Right renal cortex interstitium (tissue), 3 donors: ENCODE results near the gene MRPS15. TPM values are rescaled to one million over a fixed set of nuclear protein-coding genes. Genes with fewer than 3 reads are reported as not detected.
A peak's percentile ranks its signal among the peaks of the same experiment; 100 is the strongest.
"Not testable (repeated sequence)": the region's sequence is repeated elsewhere in the genome, so short reads cannot be mapped to it uniquely, and the experiment has no call there.

Experiments
- DNase-seq, 3 donors: peaks; one replicate each; pipeline ENCODE4 v3.0.0-alpha.2; 2013; ENCODE audit warnings: low read depth in 3 of 3, low spot score in 2 of 3
- polyA plus RNA-seq, 3 donors: library from polyadenylated mRNA; unstranded; fragments of 120-200 nt; gene quantifications; one replicate each; pipeline ENCODE4 v1.2.1, GENCODE V29; 2013; ENCODE audit not compliant: insufficient read length in 3 of 3

The MRPS15 gene
- polyA plus RNA-seq: 10 to 100 TPM; 69.8 to 74.7 (median 70.3) TPM

GRCh38 chr1:36463803-36464604 is at the start of gene MRPS15:
TSS of gene MRPS15 (minus strand) at chr1:36464384. CDS start at chr1:36464275, 109 bp downstream.
- DNase-seq: peak; percentile 92 to 95 (median 92)

GRCh38 chr1:36512842-36513241 is 48.7 kb upstream of the MRPS15 start:
- no peak for DNase-seq

DNA sequence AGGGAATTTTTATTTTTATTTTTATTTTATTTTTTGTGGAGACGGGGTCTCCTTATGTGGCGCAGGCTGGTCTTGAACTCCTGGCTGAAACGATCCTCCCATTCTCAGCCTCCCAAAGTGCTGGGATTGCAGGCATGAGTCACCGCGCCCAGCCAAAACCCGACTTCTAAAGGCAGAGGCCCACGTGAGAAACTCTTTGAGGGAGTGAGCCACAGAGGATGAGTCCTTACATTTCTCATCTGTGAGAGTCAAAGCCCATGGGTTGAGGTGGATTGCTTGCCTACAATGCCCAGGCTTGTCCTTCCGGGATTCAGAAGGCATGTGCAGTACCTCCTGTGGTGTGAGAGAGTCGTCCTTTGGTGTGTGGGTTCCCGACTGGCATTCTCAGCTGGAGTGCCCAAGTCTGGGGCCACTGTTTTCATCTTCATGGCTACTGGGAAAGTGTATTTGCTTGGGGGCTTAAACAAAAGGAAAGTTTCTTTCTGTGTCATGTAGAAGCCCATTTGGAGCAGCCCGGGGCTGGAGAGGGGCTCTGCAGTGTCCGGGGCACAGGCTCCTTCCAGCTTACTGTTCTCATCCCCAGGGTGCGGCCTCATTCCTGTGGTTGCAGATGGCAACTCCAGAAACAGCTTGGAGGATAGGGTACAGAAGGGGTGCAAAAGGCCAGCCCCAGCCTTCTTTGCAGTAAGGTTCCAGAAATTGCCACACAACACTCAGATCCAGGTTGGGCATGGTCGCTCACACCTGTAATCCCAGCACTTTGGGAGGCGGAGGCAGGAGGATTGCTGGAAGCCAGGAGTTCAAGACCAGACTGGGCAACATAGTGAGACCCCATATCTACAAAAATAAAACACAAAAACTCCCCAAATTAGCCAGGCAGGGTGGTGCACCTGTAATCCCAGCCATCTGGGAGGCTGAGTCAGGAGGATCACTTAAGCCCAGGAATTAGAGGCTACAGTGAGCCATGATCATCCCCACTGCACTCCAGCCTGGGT is 47.9 kb upstream of the MRPS15 start:
- no peak for DNase-seq

DNA sequence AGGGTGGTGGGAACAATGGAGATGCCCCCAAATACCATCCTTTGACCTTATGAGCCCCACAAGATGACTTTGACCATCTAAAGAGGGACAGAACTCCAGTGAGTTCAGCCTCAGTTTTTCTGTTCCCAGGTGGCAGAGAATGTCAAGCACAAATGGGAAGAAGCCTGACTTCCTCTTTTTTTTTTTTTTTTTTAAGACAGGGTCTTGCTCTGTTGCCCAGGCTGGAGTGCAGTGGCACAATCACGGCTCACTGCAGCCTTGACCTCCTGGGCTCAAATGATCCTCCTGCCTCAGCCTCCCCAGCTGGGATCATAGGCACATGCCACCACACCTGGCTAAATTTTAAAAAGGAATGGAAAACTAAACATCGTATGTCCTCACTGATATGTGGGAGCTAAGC is 47.0 kb upstream of the MRPS15 start:
- not testable (repeated sequence) for DNase-seq

DNA sequence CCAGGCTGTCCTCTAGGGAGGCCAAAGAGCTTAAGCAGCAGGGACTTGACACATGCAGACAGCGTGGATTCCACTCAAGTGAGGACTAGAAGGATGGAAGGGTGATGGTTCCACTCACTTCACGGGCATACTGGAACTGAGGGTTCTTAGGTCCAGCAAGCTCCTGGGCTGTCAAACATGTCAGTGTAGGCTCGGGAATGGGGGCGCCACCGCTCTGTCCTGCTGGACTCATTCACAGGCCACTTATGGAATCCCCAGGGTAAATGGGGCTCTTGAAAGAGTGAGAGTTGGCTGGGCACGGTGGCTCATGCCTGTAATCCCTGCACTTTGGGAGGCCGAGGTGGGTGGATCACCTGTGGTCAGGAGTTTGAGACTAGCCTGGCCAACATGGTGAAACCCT is 46.2 kb upstream of the MRPS15 start:
- DNase-seq: no peak

DNA sequence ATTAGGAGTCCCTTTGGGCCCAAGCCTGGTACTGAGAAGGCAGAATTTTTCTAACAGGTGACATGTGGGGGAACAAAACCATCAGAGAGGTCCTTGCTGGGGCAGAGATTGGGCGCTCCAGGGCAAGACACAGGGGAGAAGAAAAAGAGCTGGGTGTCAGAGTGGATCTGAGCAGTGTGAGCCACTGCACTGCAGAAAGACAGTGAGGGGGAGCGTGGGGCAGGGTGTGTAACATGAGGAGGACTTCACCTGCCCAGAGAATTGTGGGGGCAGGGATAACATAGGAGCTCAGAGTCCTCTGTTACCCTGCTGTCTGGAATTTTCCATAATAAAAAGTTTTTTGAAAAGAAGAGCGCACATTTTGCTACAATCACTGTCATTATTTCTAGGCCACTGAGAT is 44.1 kb upstream of the MRPS15 start:
- no peak for DNase-seq

DNA sequence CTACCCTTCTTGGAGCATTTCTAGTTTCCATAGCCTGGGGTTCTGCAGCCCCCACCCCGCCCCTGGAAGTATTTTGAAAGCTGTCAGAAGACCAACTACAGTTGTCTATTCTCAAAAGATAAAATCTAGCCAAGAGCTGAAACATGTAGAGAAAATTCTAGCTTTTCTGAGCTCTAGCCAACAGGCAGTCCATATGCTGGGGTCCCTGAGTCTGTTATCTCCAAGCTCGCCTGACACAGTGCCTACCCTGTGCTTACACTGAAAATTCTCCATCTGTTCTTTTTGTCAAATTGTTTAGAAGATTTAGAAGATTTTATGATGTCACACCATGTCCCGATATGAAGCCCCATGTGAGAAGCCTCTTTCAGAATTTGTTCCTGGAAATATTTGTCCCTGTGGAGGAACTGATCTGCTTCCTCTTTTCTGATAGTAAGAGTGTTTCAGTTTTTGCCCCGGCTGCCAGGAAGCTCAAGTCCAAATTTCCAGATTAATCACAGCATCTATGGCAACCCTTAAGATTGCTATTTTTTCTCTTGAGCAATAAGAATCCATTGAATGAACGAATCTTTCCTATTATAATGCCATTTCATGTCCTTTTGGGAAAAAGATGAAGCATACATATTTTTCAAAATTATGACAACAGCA is 42.2 kb upstream of the MRPS15 start:
- DNase-seq: no peak

GRCh38 chr1:36503733-36504132 is 39.5 kb upstream of the MRPS15 start:
- DNase-seq: no peak

GRCh38 chr1:36503159-36503558 is 39.0 kb upstream of the MRPS15 start:
- DNase-seq: no peak

DNA sequence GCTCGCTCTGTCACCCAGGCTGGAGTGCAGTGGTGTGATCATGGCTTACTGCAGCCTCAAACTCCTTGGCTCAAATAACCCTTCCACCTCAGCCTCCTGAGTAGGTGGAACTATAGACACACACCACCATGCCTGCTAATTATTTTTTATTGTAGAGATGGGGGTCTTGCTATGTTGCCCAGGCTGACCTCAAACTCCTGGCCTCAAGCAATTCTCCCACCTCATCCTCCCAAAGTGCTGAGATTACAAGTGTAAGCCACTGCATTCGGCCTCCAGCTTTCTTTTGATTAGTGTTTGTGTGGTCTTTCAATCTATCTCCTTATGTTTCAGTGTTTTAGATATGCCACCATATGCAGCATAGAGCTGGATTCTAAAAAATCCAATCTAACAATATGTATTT is 38.4 kb upstream of the MRPS15 start:
- DNase-seq: no peak

- not testable (repeated sequence) for DNase-seq
These were observed 37.7 kb upstream of the MRPS15 start for GRCh38 chr1:36501911-36502310.

- no peak for DNase-seq
These were observed 33.0 kb upstream of the MRPS15 start for GRCh38 chr1:36497207-36497606.

DNA sequence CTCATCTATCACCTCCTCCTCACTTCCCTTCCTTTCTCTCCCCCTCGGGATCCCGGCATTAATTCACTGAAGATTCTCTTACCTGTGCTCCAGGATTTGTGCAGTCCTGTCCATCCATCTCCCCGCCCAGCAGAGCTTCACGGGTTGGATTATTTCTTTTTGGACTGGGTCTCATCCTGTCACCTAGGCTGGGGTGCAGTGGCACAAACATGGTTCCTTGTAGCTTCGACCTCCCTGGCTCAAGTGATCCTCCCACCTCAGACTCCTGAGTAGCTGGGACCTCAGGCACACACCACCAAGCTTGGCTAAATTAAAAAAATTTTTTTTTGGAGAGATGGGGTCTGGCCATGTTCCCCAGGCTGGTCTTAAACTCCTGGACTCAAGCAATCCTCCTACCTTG is 30.8 kb upstream of the MRPS15 start:
- no peak for DNase-seq

DNA sequence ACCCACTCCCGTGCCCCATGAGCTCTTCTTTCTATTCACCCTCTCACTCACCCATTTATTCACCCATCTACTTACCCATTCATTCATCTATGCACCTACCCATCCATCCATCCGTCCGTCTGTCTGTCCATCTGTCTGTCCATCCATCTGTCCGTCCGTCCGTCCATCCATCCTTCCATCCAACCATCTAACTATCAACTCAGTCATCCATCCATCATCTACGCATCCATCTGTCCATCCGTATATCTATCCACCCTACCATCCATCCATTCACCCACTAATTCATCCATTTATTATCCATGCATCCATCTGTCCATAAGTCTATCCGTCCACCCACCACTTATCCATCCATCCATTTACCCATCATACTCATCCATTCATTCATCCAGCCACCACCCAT is 29.3 kb upstream of the MRPS15 start:
- DNase-seq: no peak

GRCh38 chr1:36492491-36492890 is 28.3 kb upstream of the MRPS15 start:
- DNase-seq: no peak

GRCh38 chr1:36489258-36490051 is 25.3 kb upstream of the MRPS15 start:
- DNase-seq: not testable (repeated sequence)

DNA sequence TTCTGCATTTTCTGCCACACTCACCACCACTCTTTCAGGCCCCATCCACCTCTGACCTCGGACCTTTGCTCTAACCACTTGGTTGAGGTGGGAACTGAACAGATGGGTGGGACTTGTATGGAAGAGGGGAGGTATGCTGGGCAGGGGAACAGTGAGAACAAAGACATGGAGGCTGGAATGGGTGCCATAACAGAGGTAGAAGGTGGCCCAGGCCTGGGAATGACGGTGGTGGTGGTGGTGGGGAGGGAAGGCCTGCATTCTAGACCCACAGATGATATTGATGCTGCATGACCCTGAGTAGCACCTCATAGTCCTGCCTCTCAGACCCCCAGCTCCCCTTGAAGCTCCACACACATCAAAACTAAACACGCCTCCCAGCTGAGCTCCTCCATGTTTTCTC is 23.7 kb upstream of the MRPS15 start:
- no peak for DNase-seq

GRCh38 chr1:36487336-36487725 is 23.1 kb upstream of the MRPS15 start:
- DNase-seq: not testable (repeated sequence)

DNA sequence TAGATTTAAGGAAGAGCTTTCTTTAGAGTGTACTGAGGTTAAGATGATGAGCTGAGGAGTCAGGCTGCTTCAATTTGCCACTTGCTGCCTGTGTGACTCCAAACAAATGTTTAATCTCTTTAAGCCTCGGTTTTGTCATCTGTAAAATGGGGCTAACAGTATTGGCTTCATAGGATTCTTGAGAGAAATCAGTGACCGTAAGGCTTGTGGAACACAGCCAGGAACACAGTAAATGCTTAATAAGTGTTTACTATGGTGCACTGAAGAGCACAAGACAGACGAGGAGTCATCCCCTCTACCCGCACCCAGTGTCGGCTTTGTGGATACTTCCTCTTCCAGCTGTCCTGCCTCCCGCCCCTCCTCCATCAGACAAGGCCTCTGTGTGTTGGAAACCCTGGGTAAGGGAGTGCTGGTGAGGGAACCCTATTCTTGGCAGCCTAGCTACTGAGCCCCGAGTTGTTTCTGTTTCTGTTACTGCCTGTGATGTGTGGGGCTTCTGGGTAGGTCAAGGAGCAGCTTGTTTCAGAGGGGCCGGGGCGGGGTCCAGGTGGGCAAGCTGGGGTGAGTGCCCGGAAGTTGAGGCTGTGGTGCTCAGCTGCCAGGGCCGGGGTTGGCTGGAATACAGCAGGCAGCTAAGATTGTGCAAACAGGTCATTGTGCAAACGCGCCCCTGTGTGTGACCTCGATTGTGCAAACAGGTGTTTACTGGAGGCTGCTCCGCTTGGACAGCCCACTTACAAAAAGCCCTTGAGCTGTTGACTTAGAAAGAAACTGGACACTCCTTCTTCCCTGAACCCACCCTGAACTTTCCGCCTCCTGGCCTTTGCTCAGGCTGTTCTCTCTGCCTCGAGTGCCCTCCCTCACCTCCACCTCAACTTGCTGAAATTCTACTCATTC is 22.5 kb upstream of the MRPS15 start:
- no peak for DNase-seq
